Trophoblast cell (in vitro differentiated cells and primary cell): ENCODE data around the gene ZNF70.
A peak's percentile ranks its signal among the peaks of the same experiment; 100 is the strongest.

Experiments
- DNase-seq, 2 donors: peaks; one replicate each; pipeline ENCODE4 v3.0.0-alpha.2; 2016
- H2AFZ ChIP-seq: 2 replicates; pipeline ENCODE4 v1.6.1; 2013; ENCODE audit warnings: low read length, moderate library complexity, mild to moderate bottlenecking; ENCODE audit not compliant: insufficient read depth, poor library complexity
- H2AK5ac ChIP-seq: 2 replicates; pipeline ENCODE4 v1.6.1; 2013; ENCODE audit warnings: mild to moderate bottlenecking, low read length
- H2BK120ac ChIP-seq: 2 replicates; pipeline ENCODE4 v1.6.1; 2013; ENCODE audit warnings: low read length, mild to moderate bottlenecking, moderate library complexity; ENCODE audit not compliant: insufficient read depth, poor library complexity
- H2BK12ac ChIP-seq: 2 replicates; pipeline ENCODE4 v1.6.1; 2013; ENCODE audit warnings: mild to moderate bottlenecking, low read length, moderate library complexity
- H2BK5ac ChIP-seq: 2 replicates; pipeline ENCODE4 v1.6.1; 2013; ENCODE audit warnings: low read length, low read depth, moderate library complexity, mild to moderate bottlenecking; ENCODE audit not compliant: poor library complexity
- H3K14ac ChIP-seq: 2 replicates; pipeline ENCODE4 v1.6.1; 2013; ENCODE audit warnings: mild to moderate bottlenecking, low read length
- H3K18ac ChIP-seq: 2 replicates; pipeline ENCODE4 v1.6.1; 2013; ENCODE audit warnings: mild to moderate bottlenecking, low read length
- H3K23ac ChIP-seq: 2 replicates; pipeline ENCODE4 v1.6.1; 2013; ENCODE audit warnings: low read length
- H3K27ac ChIP-seq: 2 replicates; pipeline ENCODE4 v1.5.1; 2013; ENCODE audit warnings: low read depth, mild to moderate bottlenecking, inconsistent platforms, low read length, moderate library complexity
- H3K27me3 ChIP-seq: 2 replicates; pipeline ENCODE4 v1.6.1; 2013; ENCODE audit warnings: inconsistent platforms, mild to moderate bottlenecking, low read length, moderate library complexity; ENCODE audit not compliant: insufficient read depth
- H3K36me3 ChIP-seq, 2 experiments: 1 replicate in 1 of 2; 2 replicates in 1 of 2; pipeline ENCODE4 v1.6.1; 2013; ENCODE audit warnings: low read length in 2 of 2, mild to moderate bottlenecking in 2 of 2, moderate library complexity in 1 of 2; ENCODE audit not compliant: insufficient read depth in 2 of 2, control insufficient read depth in 1 of 2
- H3K4ac ChIP-seq: 2 replicates; pipeline ENCODE4 v1.6.1; 2013; ENCODE audit warnings: low read depth, mild to moderate bottlenecking, low read length, moderate library complexity
- H3K4me1 ChIP-seq, 2 experiments: 1 replicate in 1 of 2; 2 replicates in 1 of 2; pipeline ENCODE4 v1.6.1; 2013; ENCODE audit warnings: low read length in 2 of 2, mild to moderate bottlenecking in 2 of 2, moderate library complexity in 1 of 2; ENCODE audit not compliant: insufficient read depth in 2 of 2, control insufficient read depth in 1 of 2
- H3K4me2 ChIP-seq: 2 replicates; pipeline ENCODE4 v1.6.1; 2013; ENCODE audit warnings: inconsistent platforms, mild to moderate bottlenecking, low read length, moderate library complexity
- H3K4me3 ChIP-seq: 2 replicates; pipeline ENCODE4 v1.5.1; 2013; ENCODE audit warnings: mild to moderate bottlenecking, low read depth, low read length, inconsistent platforms
- H3K79me1 ChIP-seq: one replicate; pipeline ENCODE4 v1.6.1; 2013; ENCODE audit warnings: low read length
- H3K79me2 ChIP-seq: 2 replicates; pipeline ENCODE4 v1.6.1; 2013; ENCODE audit warnings: low read length, mild to moderate bottlenecking; ENCODE audit not compliant: control insufficient read depth, insufficient read depth, poor library complexity
- H3K9ac ChIP-seq: 2 replicates; pipeline ENCODE4 v1.6.1; 2013; ENCODE audit warnings: mild to moderate bottlenecking, low read length
- H3K9me3 ChIP-seq: 2 replicates; pipeline ENCODE4 v1.6.1; 2013; ENCODE audit warnings: low read depth, mild to moderate bottlenecking, control low read depth, inconsistent platforms, low read length; ENCODE audit not compliant: insufficient read depth
- H4K12ac ChIP-seq: 2 replicates; pipeline ENCODE4 v1.6.1; 2013; ENCODE audit warnings: low read depth, mild to moderate bottlenecking, low read length, moderate library complexity
- H4K8ac ChIP-seq: 2 replicates; pipeline ENCODE4 v1.6.1; 2013; ENCODE audit warnings: low read depth, mild to moderate bottlenecking, low read length, moderate library complexity
- H4K91ac ChIP-seq: one replicate; pipeline ENCODE4 v1.6.1; 2013; ENCODE audit warnings: low read depth, mild to moderate bottlenecking, low read length, moderate library complexity
- WGBS: extraction: QIAGEN DNeasy Blood & Tissue Kit; methylation state at CpG from one replicate; pipeline ENCODE4 v1.1.7; 2013; ENCODE audit warnings: missing lambda C conversion rate; ENCODE audit not compliant: insufficient read length, insufficient coverage; ENCODE audit errors: extremely low coverage; 5-methylcytosine and 5-hydroxymethylcytosine counted together

Gene ZNF70

DNA sequence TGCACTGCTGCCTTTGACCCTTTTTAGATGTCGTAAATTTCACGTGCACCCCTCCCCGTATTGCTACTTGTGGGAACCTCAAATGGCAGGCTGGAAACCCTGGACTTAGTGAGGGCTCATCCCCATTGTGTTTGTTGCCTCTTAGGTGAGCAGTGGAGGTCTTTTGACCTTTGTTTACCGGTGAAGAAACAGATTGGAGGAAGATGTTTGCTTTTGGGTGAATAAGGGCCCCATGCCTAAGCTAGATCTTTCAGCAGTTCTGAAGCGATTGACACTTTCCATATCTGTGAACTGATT lies 36.6 kb upstream of the ZNF70 start:
- no peak overlapping the region for H2BK120ac ChIP-seq
- H3K14ac ChIP-seq, result peak overlapping the region; percentile 17
- H3K27me3 ChIP-seq, result no peaks in the 10 kb centered on the region
- no peak overlapping the region for H4K8ac ChIP-seq
- H2AK5ac ChIP-seq, result no peak overlapping the region
- H3K18ac ChIP-seq, result no peak overlapping the region
- no peak overlapping the region for H2AFZ ChIP-seq
- peak overlapping the region; percentile 84 for H3K4ac ChIP-seq
- peaks cover 11% of the 10 kb centered on the region for H3K79me2 ChIP-seq
- no peak overlapping the region for H2BK5ac ChIP-seq
- peak overlapping the region; percentile 96 for H3K9ac ChIP-seq
- H4K12ac ChIP-seq, result no peak overlapping the region
- peaks cover 5% of the 10 kb centered on the region in 2 experiments for H3K4me1 ChIP-seq
- peak overlapping the region; percentile 21 for H3K27ac ChIP-seq
- H3K9me3 ChIP-seq, result no peaks in the 10 kb centered on the region
- peak overlapping the region; percentile 25 for H4K91ac ChIP-seq
- no peak overlapping the region for H2BK12ac ChIP-seq
- WGBS, result no CpG with 5 or more reads among the region's 5 CpGs
- H3K23ac ChIP-seq, result no peak overlapping the region
- peak overlapping the region; percentile 96 for H3K4me2 ChIP-seq
- H3K4me3 ChIP-seq, result peak overlapping the region; percentile 83
- H3K79me1 ChIP-seq, result peaks cover 12% of the 10 kb centered on the region
- DNase-seq, result peak in 1 of 2 donors; percentile 21
- peaks cover 12 to 14% of the 10 kb centered on the region in 2 experiments for H3K36me3 ChIP-seq

DNA sequence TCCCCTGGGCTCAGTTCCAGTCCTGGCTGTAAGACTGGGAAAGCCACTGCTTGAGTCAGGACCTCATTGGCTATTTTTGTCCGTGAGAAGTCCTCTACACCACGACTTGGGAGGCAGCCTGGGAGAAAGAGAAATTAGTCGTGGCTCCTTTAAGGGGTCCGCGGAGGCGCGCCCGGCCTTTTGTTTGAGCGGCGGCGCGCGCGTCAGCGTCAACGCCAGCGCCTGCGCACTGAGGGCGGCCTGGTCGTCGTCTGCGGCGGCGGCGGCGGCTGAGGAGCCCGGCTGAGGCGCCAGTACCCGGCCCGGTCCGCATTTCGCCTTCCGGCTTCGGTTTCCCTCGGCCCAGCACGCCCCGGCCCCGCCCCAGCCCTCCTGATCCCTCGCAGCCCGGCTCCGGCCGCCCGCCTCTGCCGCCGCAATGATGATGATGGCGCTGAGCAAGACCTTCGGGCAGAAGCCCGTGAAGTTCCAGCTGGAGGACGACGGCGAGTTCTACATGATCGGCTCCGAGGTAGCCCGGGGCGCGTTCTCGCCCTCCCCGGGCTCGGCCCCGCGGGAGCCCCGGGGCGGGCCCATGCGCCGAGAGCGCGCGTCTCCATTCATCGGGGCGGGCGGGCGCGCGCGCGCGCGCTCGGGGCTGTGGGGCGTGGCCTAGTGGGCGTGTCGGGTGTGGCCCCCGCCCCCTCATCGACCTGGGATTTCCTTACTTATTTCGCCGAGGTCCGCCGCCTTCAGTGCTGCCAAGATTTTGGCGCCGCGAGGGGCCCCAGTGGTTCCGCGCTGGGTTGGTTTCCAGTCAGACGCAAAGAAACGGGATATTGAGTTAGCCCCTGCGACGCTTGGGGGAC lies 36.1 kb upstream of the ZNF70 start, which contains the start of gene SMARCB1:
Gene SMARCB1, plus strand, starts transcription at position 215 of the 848 bp plus-strand sequence. Its CDS starts 204 bp downstream, at position 419.
- Histone ChIP-seq H3K27ac (peak within 1 kb of the TSS; percentile 99), H2BK5ac (peak within 1 kb of the TSS; percentile 99), H3K4me3 (peak within 1 kb of the TSS; percentile 95), H3K9ac (peak within 1 kb of the TSS; percentile 100), H3K79me1 (peaks cover 12% of the 10 kb centered on the region), H3K27me3 (no peaks in the 10 kb centered on the region), H2AK5ac (peak within 1 kb of the TSS; percentile 98), H3K14ac (peak within 1 kb of the TSS; percentile 100), H3K18ac (peak within 1 kb of the TSS; percentile 100), H3K9me3 (no peaks in the 10 kb centered on the region), H4K8ac (peak within 1 kb of the TSS; percentile 100), H3K79me2 (peaks cover 11% of the 10 kb centered on the region), H2AFZ (peak within 1 kb of the TSS; percentile 98), H3K4ac (peak within 1 kb of the TSS; percentile 99), H2BK120ac (peak within 1 kb of the TSS; percentile 100), H3K23ac (no peak within 1 kb of the TSS), H3K4me2 (peak within 1 kb of the TSS; percentile 96), H4K91ac (peak within 1 kb of the TSS; percentile 100), H3K36me3 (peaks cover 7 to 8% of the 10 kb centered on the region in 2 experiments), H2BK12ac (peak within 1 kb of the TSS; percentile 42), H4K12ac (peak within 1 kb of the TSS; percentile 100), H3K4me1 (peaks cover 5% of the 10 kb centered on the region in 2 experiments)
- no CpG with 5 or more reads among the region's 97 CpGs for WGBS
- peak; percentile 85 to 96 for DNase-seq

DNA sequence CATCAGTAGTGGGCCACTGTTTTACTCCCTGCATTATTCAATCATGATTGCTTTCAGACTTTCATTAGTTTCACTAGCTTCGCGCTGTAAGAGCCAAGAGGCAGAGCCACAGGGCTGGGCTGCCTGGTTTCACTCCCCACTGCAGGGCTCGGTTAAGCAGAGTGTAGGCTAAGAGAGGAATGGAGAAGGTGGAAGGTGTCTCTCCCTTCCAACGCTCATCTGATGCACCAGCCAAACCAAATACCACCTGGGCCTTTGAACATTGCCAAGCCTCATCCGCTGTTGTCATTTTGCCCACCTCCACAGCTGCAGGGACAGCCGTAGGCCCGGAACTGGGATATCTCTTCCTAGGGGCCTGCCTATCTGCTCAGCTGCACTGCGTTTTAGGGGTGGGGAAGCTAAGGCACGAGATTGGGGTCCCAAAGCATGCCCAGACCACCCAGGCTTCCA lies 35.4 kb upstream of the ZNF70 start:
- H3K27ac ChIP-seq, result peak overlapping the region; percentile 39
- H3K18ac ChIP-seq, result peak overlapping the region; percentile 81
- peak overlapping the region; percentile 53 for H3K4me2 ChIP-seq
- H4K8ac ChIP-seq, result peak overlapping the region; percentile 98
- H2BK120ac ChIP-seq, result peak overlapping the region; percentile 81
- peak overlapping the region; percentile 98 for H2AFZ ChIP-seq
- peak overlapping the region; percentile 68 for H2BK5ac ChIP-seq
- H3K36me3 ChIP-seq, result peaks cover under 1 to 3% of the 10 kb centered on the region in 2 experiments
- H3K79me2 ChIP-seq, result peaks cover 11% of the 10 kb centered on the region
- peak overlapping the region; percentile 100 for H4K91ac ChIP-seq
- peak overlapping the region; percentile 42 for H2BK12ac ChIP-seq
- peaks cover 8 to 10% of the 10 kb centered on the region in 2 experiments for H3K4me1 ChIP-seq
- peak in 1 of 2 donors; percentile 27 for DNase-seq
- H2AK5ac ChIP-seq, result peak overlapping the region; percentile 59
- no peak overlapping the region for H3K23ac ChIP-seq
- H3K9me3 ChIP-seq, result no peaks in the 10 kb centered on the region
- H3K27me3 ChIP-seq, result no peaks in the 10 kb centered on the region
- peaks cover 12% of the 10 kb centered on the region for H3K79me1 ChIP-seq
- peak overlapping the region; percentile 87 for H3K14ac ChIP-seq
- peak overlapping the region; percentile 91 for H4K12ac ChIP-seq
- H3K4me3 ChIP-seq, result no peak overlapping the region
- peak overlapping the region; percentile 6 for H3K9ac ChIP-seq
- peak overlapping the region; percentile 89 for H3K4ac ChIP-seq
- no CpG with 5 or more reads among the region's 9 CpGs for whole genome bisulfite sequencing

DNA sequence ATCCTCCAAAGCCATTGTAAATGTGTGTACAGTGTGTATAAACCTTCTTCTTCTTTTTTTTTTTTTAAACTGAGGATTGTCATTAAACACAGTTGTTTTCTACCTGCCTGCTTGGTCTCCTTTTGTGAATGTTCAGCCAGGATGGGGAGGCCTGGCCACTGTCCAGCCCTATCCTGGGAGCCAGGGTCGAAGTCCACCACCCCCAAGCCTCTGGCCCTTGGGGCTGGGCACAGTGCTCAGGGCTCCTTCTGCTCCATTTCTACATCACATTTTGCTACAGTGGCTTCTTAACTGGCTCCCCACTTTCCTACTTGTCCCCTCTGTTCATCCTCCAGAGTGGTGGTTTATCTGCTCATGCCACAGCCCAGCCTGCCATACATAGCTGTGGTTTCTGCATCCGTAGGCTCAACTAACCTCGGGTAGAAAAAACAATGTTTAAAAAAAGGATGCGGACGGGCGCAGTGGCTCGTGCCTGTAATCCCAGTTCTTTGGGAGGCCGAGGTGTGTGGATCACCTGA lies 33.4 kb upstream of the ZNF70 start:
- H2BK120ac ChIP-seq, result no peak overlapping the region
- no peak overlapping the region for H2BK5ac ChIP-seq
- H3K4me1 ChIP-seq, result peaks cover 9 to 11% of the 10 kb centered on the region in 2 experiments
- no peak overlapping the region for H2AFZ ChIP-seq
- H4K8ac ChIP-seq, result no peak overlapping the region
- no peak overlapping the region for H3K9ac ChIP-seq
- no peak overlapping the region for H3K4me3 ChIP-seq
- H3K27me3 ChIP-seq, result no peaks in the 10 kb centered on the region
- no peak overlapping the region for H3K14ac ChIP-seq
- no peak overlapping the region for H3K18ac ChIP-seq
- no CpG with 5 or more reads among the region's 8 CpGs for WGBS
- no peaks in the 10 kb centered on the region for H3K9me3 ChIP-seq
- no peak overlapping the region for H3K23ac ChIP-seq
- DNase-seq, result no peak
- peaks cover 12% of the 10 kb centered on the region for H3K79me1 ChIP-seq
- H2BK12ac ChIP-seq, result no peak overlapping the region
- no peak overlapping the region for H3K4ac ChIP-seq
- peaks cover 0 to 3% of the 10 kb centered on the region in 2 experiments for H3K36me3 ChIP-seq
- H3K4me2 ChIP-seq, result no peak overlapping the region
- H3K79me2 ChIP-seq, result peaks cover 11% of the 10 kb centered on the region
- H2AK5ac ChIP-seq, result no peak overlapping the region
- H4K12ac ChIP-seq, result no peak overlapping the region
- no peak overlapping the region for H3K27ac ChIP-seq
- no peak overlapping the region for H4K91ac ChIP-seq
